ENCODE results near the gene SARS1. TPM values are rescaled to one million over a fixed set of nuclear protein-coding genes. Genes with fewer than 3 reads are reported as not detected.

SARS1 gene
- total RNA-seq, result 274 and 292 TPM in 2 replicates

GRCh38 chr1:109213824-109214693, at the start of gene SARS1:
SARS1 (plus strand) TSS chr1:109213918; CDS start chr1:109213993, 75 bp downstream.

GRCh38 chr1:109248797-109249629, 35.3 kb downstream of the SARS1 start, which contains the start of gene CELSR2:
CELSR2 (plus strand) TSS chr1:109249539; CDS start chr1:109250080, 541 bp downstream.

GRCh38 chr1:109282952-109283747, 69.4 kb downstream of the SARS1 start, which contains the start of gene PSRC1:
PSRC1 (minus strand) TSS chr1:109283145.

Other genes with a start within 250 kb of the SARS1 start
- gene WDR47, start 171.8 kb upstream of the SARS1 start, total RNA-seq, result 7.3 and 8.1 TPM in 2 replicates
- gene TAF13, start 137.9 kb upstream of the SARS1 start, total RNA-seq, result 23.6 and 32.3 TPM in 2 replicates
- 17.4 and 17.7 TPM in 2 replicates for gene TMEM167B, start 123.2 kb upstream of the SARS1 start, total RNA-seq
- gene ELAPOR1, start 99.8 kb upstream of the SARS1 start, total RNA-seq, result under 0.01 TPM in 1 of 2 replicates, not detected in the other
- gene CELSR2, start 35.6 kb downstream of the SARS1 start, total RNA-seq, result 1.5 TPM in 2 replicates
- gene PSRC1, start 69.2 kb downstream of the SARS1 start, total RNA-seq, result 50.4 TPM in 2 replicates
- not detected in 2 replicates for gene MYBPHL, start 93.1 kb downstream of the SARS1 start, total RNA-seq
- 15.5 and 17.7 TPM in 2 replicates for gene SORT1, start 184.0 kb downstream of the SARS1 start, total RNA-seq
- 34.6 and 35.2 TPM in 2 replicates for gene PSMA5, start 212.5 kb downstream of the SARS1 start, total RNA-seq